GM23338 (cell line): ENCODE data around the gene RFFL. TPM values are rescaled to one million over a fixed set of nuclear protein-coding genes. Genes with fewer than 3 reads are reported as not detected.
A peak's percentile ranks its signal among the peaks of the same experiment; 100 is the strongest.

Experiments used
- ATAC-seq: fragments of 200-7000 bp; cut with Tn5 transposase; 3 replicates; pipeline ENCODE4 v1.9.1; 2020
- DNase-seq: peaks from one replicate; pipeline ENCODE4 v3.0.0-alpha.2; 2015; ENCODE audit warnings: low spot score
- H2AFZ ChIP-seq: fragments of 200-600 bp; sonication (generic); 2 replicates; pipeline ENCODE4 v1.8.0; 2016; ENCODE audit warnings: antibody characterized with exemption, mild to moderate bottlenecking, moderate library complexity
- H3F3A ChIP-seq: fragments of 200-600 bp; sonication (generic); replicated peaks from 2 replicates; pipeline ENCODE4 v1.8.0; 2017; ENCODE audit warnings: antibody characterized with exemption, mixed run types, low read depth
- H3K27ac ChIP-seq: fragments of 200-600 bp; sonication (generic); 2 replicates; pipeline ENCODE4 v1.6.1; 2016; ENCODE audit warnings: low read depth
- H3K27me3 ChIP-seq: fragments of 200-600 bp; sonication (generic); 2 replicates; pipeline ENCODE4 v1.8.0; 2016; ENCODE audit warnings: mild to moderate bottlenecking, mixed run types, moderate library complexity; ENCODE audit not compliant: insufficient read depth
- H3K36me3 ChIP-seq: fragments of 200-600 bp; sonication (generic); 2 replicates; pipeline ENCODE4 v1.8.0; 2016; ENCODE audit warnings: mild to moderate bottlenecking; ENCODE audit not compliant: insufficient read depth
- H3K4me1 ChIP-seq: fragments of 200-600 bp; sonication (generic); 2 replicates; pipeline ENCODE4 v1.8.0; 2016; ENCODE audit warnings: mild to moderate bottlenecking, moderate library complexity; ENCODE audit not compliant: insufficient read depth
- H3K4me2 ChIP-seq: fragments of 200-600 bp; sonication (generic); 2 replicates; pipeline ENCODE4 v1.7.1; 2017; ENCODE audit warnings: mixed run types
- H3K4me3 ChIP-seq: fragments of 200-600 bp; sonication (generic); 2 replicates; pipeline ENCODE4 v1.6.1; 2016; ENCODE audit warnings: mixed run types
- H3K79me2 ChIP-seq: fragments of 200-600 bp; sonication (generic); replicated peaks from 2 replicates; pipeline ENCODE4 v1.8.0; 2017; ENCODE audit warnings: mild to moderate bottlenecking; ENCODE audit not compliant: insufficient read depth
- H3K9me2 ChIP-seq: fragments of 200-600 bp; sonication (generic); 2 replicates; pipeline ENCODE4 v1.8.0; 2017; ENCODE audit not compliant: insufficient read depth
- H4K20me1 ChIP-seq: fragments of 200-600 bp; sonication (generic); replicated peaks from 2 replicates; pipeline ENCODE4 v1.8.0; 2017; ENCODE audit warnings: mild to moderate bottlenecking; ENCODE audit not compliant: insufficient read depth
- H3K27ac Mint-ChIP-seq: 2 replicates; pipeline ENCODE4 v1.8.0; 2020; ENCODE audit warnings: inconsistent platforms, mild to moderate bottlenecking, moderate library complexity, mixed read lengths
- H3K27me3 Mint-ChIP-seq: 3 replicates; pipeline ENCODE4 v1.8.0; 2022; ENCODE audit warnings: low read depth, mild to moderate bottlenecking, moderate library complexity, mixed read lengths, inconsistent platforms; ENCODE audit not compliant: insufficient read depth, poor library complexity
- H3K36me3 Mint-ChIP-seq: 3 replicates; pipeline ENCODE4 v1.8.0; 2021; ENCODE audit warnings: low read depth, mild to moderate bottlenecking, inconsistent platforms, moderate library complexity, mixed read lengths
- H3K4me1 Mint-ChIP-seq: 3 replicates; pipeline ENCODE4 v1.8.0; 2020; ENCODE audit warnings: mild to moderate bottlenecking, inconsistent platforms, mixed read lengths
- H3K4me3 Mint-ChIP-seq: 3 replicates; pipeline ENCODE4 v1.8.0; 2021; ENCODE audit warnings: moderate library complexity, mild to moderate bottlenecking, inconsistent platforms, mixed read lengths
- H3K9me3 Mint-ChIP-seq: 3 replicates; pipeline ENCODE4 v1.8.0; 2020; ENCODE audit warnings: moderate library complexity, mild to moderate bottlenecking, inconsistent platforms, mixed read lengths
- CTCF ChIP-seq, 2 experiments: fragments of 200-600 bp in 1 of 2; sonication (generic) in 1 of 2; conservative IDR thresholded peaks; 2 replicates each; pipeline versions ENCODE4 v1.5.1 to v1.6.1; 2016 to 2017; ENCODE audit warnings: antibody characterized with exemption in 2 of 2, low read depth in 2 of 2, mild to moderate bottlenecking in 2 of 2, moderate library complexity in 1 of 2
- ZNF114 ChIP-seq: fragments of 250-450 bp; sonication (Bioruptor Pico); IDR thresholded peaks from 2 replicates; pipeline ENCODE4 v1.5.0; 2020; ENCODE audit warnings: mild to moderate bottlenecking, moderate library complexity
- ZNF331 ChIP-seq: fragments of 250-450 bp; sonication (Bioruptor Pico); IDR thresholded peaks from 2 replicates; pipeline ENCODE4 v1.5.0; 2020; ENCODE audit warnings: low read depth, mild to moderate bottlenecking, moderate library complexity
- ZNF462 ChIP-seq: fragments of 250-450 bp; sonication (Bioruptor Pico); IDR thresholded peaks from 2 replicates; pipeline ENCODE4 v1.5.0; 2020; ENCODE audit warnings: mild to moderate bottlenecking, moderate library complexity
- polyA plus RNA-seq: library from polyadenylated mRNA; unstranded; fragments of >200 nt; fragmentation: Nextera tagmentation; extraction: Ambion mirVana; gene quantifications from 2 replicates; pipeline ENCODE4 v1.2.1, GENCODE V29; 2016
- total RNA-seq: library from RNA; depleted of rRNA; stranded (reverse); fragments of >200 nt; shearing (Covaris generic); gene quantifications from 2 replicates; pipeline ENCODE4 v1.2.3, GENCODE V29; 2014

Gene RFFL
- total and polyA plus RNA-seq, 2 experiments from 2014 or later = 4.1 to 22.2 TPM

DNA sequence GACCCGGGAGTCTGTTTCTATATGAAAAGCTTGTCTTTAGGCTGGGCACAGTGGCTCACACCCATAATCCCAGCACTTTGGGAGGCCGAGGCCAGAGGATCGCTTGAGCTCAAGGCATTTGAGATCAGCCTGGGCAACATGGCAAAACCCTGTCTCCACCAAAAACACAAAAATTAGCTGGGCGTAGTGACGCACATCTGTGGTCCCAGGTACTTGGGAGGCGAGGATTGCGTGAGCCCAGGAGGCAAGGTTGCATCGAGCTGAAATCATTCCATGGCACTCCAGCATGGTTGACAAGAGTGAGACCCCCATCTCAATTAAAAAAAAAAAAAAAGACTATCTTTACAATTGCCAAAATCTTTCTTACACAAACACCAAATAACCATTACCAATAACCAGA is 22.7 kb upstream of the RFFL start:
- H3K27me3 ChIP-seq = peaks cover 8% of the 10 kb centered on the region; the same call in 1 of the 2 replicates
- DNase-seq (no peak), ATAC-seq (no peak)
- peaks cover 11% of the 10 kb centered on the region for H3K79me2 ChIP-seq
- peaks cover 10% of the 10 kb centered on the region; the same call in 1 of the 2 replicates for H3F3A ChIP-seq
- Mint-ChIP-seq H3K9me3 (no peaks in the 10 kb centered on the region; the same call in 2 of the 3 replicates), H3K4me3 (no peak overlapping the region), H3K27me3 (peaks cover 10% of the 10 kb centered on the region), H3K27ac (peak overlapping the region; percentile 17; the same call in 1 of the 2 replicates), H3K36me3 (no peaks in the 10 kb centered on the region; the same call in 2 of the 3 replicates), H3K4me1 (peaks cover 63% of the 10 kb centered on the region)
- no peaks in the 10 kb centered on the region for H3K9me2 ChIP-seq
- peak overlapping the region; percentile 97; the same call in 1 of the 2 replicates for H3K4me2 ChIP-seq
- TF ChIP-seq ZNF462 (no peak), ZNF114 (no peak), CTCF (conservative IDR thresholded peaks at IDR 0.05; ENCODE audit: low read depth in 2 of 2) (no peak), ZNF331 (CRISPR knock-in tag) (no peak)
- H3K27ac ChIP-seq = no peak overlapping the region
- no peak overlapping the region for H2AFZ ChIP-seq
- no peaks in the 10 kb centered on the region for H4K20me1 ChIP-seq
- H3K4me3 ChIP-seq = no peak overlapping the region
- H3K4me1 ChIP-seq = peaks cover 77% of the 10 kb centered on the region
- H3K36me3 ChIP-seq = no peaks in the 10 kb centered on the region
